BE2C (cell line): ENCODE results near the gene MYH16.
"Not testable (repeated sequence)": the region's sequence is repeated elsewhere in the genome, so short reads cannot be mapped to it uniquely, and the experiment has no call there.

Experiments used
- DNase-seq: peaks from one replicate; pipeline ENCODE4 v3.0.0-alpha.2; 2020
- H3K27me3 ChIP-seq: fragments of 250-450 bp; sonication (Bioruptor Pico); 2 replicates; pipeline ENCODE4 v1.5.1; 2020; ENCODE audit warnings: mild to moderate bottlenecking
- H3K36me3 ChIP-seq: fragments of 250-450 bp; sonication (Bioruptor Pico); 2 replicates; pipeline ENCODE4 v1.5.1; 2020; ENCODE audit warnings: mild to moderate bottlenecking
- H3K4me1 ChIP-seq: fragments of 250-450 bp; sonication (Bioruptor Pico); 2 replicates; pipeline ENCODE4 v1.5.1; 2020
- H3K4me3 ChIP-seq: 2 replicates; pipeline ENCODE4 v1.5.1; 2011; ENCODE audit warnings: low read depth, low read length
- H3K9me3 ChIP-seq: fragments of 250-450 bp; sonication (Bioruptor Pico); 2 replicates; pipeline ENCODE4 v1.5.1; 2020
- TF ChIP-seq, protein P1 (sequence below): IDR thresholded peaks from 2 replicates; pipeline ENCODE4 v1.5.1; 2012; ENCODE audit warnings: mild to moderate bottlenecking, low read depth, low read length

MYH16 gene

DNA sequence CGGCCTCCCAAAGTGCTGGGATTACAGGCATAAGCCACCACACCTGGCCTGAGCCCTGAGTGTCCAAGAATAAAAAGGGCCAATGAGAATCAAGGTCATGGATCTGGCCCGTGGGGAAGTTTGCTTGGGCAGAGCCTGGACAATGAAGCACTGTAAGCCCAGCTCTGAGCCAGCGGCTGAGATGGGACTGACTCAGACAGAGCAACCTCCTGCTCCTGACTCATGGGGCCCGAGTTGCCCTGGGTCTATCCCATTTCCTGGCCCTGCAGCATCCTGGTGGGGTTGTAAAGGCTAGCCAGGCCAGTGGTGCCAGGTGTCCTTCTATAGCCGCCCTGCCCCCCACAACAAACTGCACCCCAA is 5.2 kb upstream of the MYH16 start:
- no peak for DNase-seq
- Histone ChIP-seq H3K27me3 (no peaks in the 10 kb centered on the region), H3K9me3 (no peaks in the 10 kb centered on the region), H3K36me3 (no peaks in the 10 kb centered on the region), H3K4me1 (no peaks in the 10 kb centered on the region), H3K4me3 (no peak overlapping the region)
- TF ChIP-seq, protein P1, sequence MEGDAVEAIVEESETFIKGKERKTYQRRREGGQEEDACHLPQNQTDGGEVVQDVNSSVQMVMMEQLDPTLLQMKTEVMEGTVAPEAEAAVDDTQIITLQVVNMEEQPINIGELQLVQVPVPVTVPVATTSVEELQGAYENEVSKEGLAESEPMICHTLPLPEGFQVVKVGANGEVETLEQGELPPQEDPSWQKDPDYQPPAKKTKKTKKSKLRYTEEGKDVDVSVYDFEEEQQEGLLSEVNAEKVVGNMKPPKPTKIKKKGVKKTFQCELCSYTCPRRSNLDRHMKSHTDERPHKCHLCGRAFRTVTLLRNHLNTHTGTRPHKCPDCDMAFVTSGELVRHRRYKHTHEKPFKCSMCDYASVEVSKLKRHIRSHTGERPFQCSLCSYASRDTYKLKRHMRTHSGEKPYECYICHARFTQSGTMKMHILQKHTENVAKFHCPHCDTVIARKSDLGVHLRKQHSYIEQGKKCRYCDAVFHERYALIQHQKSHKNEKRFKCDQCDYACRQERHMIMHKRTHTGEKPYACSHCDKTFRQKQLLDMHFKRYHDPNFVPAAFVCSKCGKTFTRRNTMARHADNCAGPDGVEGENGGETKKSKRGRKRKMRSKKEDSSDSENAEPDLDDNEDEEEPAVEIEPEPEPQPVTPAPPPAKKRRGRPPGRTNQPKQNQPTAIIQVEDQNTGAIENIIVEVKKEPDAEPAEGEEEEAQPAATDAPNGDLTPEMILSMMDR = no peak

- no peak for DNase-seq
- TF ChIP-seq, protein P1 = no peak
- H3K9me3 ChIP-seq = no peaks in the 10 kb centered on the region
- H3K27me3 ChIP-seq = no peaks in the 10 kb centered on the region
- H3K4me1 ChIP-seq = no peaks in the 10 kb centered on the region
- H3K36me3 ChIP-seq = no peaks in the 10 kb centered on the region
- H3K4me3 ChIP-seq = no peak overlapping the region
Observed at GRCh38 chr7:99267841-99268576, 4.6 kb upstream of the MYH16 start.

- Histone ChIP-seq H3K4me1 (no peaks in the 10 kb centered on the region), H3K9me3 (no peaks in the 10 kb centered on the region), H3K36me3 (no peaks in the 10 kb centered on the region), H3K4me3 (no peak overlapping the region), H3K27me3 (no peaks in the 10 kb centered on the region)
- TF ChIP-seq, protein P1 = no peak
- DNase-seq = no peak
Observed at GRCh38 chr7:99268577-99268908, 4.1 kb upstream of the MYH16 start.

- H3K27me3 ChIP-seq = no peaks in the 10 kb centered on the region
- TF ChIP-seq, protein P1 = no peak
- no peaks in the 10 kb centered on the region for H3K36me3 ChIP-seq
- H3K4me3 ChIP-seq = no peak overlapping the region
- no peaks in the 10 kb centered on the region for H3K4me1 ChIP-seq
- no peak for DNase-seq
- H3K9me3 ChIP-seq = no peaks in the 10 kb centered on the region
Observed at GRCh38 chr7:99270702-99271101, 1.9 kb upstream of the MYH16 start.

DNA sequence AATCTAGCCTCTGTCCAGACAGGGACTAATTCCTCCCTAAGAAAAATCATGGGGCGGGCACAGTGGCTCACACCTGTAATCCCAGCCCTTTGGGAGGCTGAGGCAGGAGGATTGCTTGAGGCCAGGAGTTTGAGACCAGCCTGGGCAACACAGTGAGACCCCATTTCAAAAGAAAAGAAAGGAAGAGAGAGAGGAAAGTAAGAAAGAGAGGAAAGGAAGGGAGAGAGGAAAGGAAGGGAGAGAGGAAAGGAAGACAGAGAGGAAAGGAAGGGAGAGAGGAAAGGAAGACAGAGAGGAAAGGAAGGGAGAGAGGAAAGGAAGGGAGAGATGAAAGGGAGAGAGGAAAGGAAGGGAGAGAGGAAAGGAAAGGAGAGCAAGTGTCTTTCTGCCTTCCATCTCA is 922 bp downstream of the MYH16 start:
- H3K9me3 ChIP-seq, H3K27me3 ChIP-seq, H3K4me3 ChIP-seq, H3K36me3 ChIP-seq, H3K4me1 ChIP-seq, DNase-seq: not testable (repeated sequence)

DNA sequence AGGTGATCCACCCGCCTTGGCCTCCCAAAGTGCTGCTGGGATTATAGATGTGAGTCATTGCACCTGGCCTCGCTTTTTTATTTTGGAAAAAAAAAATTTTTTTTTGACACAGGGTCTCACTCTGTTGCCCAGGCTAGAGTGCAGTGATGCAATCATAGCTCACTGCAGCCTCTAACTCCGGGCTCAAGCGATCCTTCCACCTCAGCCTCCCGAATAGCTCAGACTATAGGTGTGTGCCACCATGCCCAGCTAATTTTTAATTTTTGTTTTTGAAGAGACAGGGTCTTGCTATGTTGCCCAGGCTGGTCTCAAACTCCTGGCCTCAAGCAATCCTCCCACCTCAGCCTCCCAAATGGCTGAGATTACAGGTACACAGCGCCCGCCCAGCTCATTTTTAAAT is 2.3 kb downstream of the MYH16 start:
- H3K4me3 ChIP-seq, H3K4me1 ChIP-seq: not testable (repeated sequence)

DNA sequence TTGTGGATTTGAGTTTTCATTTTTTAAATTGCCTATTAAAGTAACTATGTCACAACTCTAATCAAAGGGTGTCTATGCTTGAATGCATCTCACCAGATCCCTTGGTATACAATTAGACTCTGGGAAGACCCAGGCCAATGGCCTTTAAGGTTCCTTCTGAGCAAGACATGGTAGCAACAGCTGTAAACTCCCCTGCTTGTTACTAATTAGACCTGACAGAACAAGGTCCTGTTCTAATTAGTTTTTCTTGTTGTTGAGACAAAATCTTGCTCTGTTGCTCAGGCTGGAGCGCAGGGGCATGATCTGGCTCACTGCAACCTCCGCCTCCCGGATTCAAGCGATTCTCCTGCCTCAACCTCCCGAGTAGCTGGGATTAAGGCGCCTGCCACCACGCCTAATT is 2.9 kb downstream of the MYH16 start:
- Histone ChIP-seq H3K4me3 (no peak overlapping the region), H3K27me3 (no peaks in the 10 kb centered on the region), H3K9me3 (no peaks in the 10 kb centered on the region), H3K4me1 (no peaks in the 10 kb centered on the region), H3K36me3 (no peaks in the 10 kb centered on the region)
- TF ChIP-seq, protein P1 = no peak
- DNase-seq = no peak

More for the DNA sequence above, 2.3 kb downstream of the MYH16 start:
- H3K9me3 ChIP-seq, DNase-seq, H3K36me3 ChIP-seq, H3K27me3 ChIP-seq: not testable (repeated sequence)
